Esophagus muscularis mucosa (tissue), 4 donors: Measurements from ENCODE around the gene ETV1. TPM values are rescaled to one million over a fixed set of nuclear protein-coding genes. Genes with fewer than 3 reads are reported as not detected.

Source experiments
- DNase-seq: peaks from one replicate; pipeline ENCODE4 v3.0.0-alpha.2; 2017; ENCODE audit errors: extremely low spot score
- H3K27ac ChIP-seq, 4 donors: fragments of 200-600 bp; sonication (generic); replicated peaks in 1 of 4; 1 replicate in 3 of 4; 2 replicates in 1 of 4; pipeline ENCODE4 v1.5.1; 2016 to 2019; ENCODE audit warnings: mild to moderate bottlenecking in 1 of 4
- H3K27me3 ChIP-seq, 4 donors: fragments of 200-600 bp; sonication (generic); one replicate each; pipeline versions ENCODE4 v1.5.1 to v1.6.0; 2016 to 2019
- H3K36me3 ChIP-seq, 4 donors: fragments of 200-600 bp; sonication (generic); one replicate each; pipeline ENCODE4 v1.5.1; 2016 to 2019
- H3K4me1 ChIP-seq, 4 donors: fragments of 200-600 bp; sonication (generic); one replicate each; pipeline ENCODE4 v1.5.1; 2016 to 2019
- H3K4me3 ChIP-seq, 4 donors: fragments of 200-600 bp; sonication (generic); 1 replicate in 2 of 4; 2 replicates in 2 of 4; pipeline ENCODE4 v1.5.1; 2016 to 2019; ENCODE audit warnings: mild to moderate bottlenecking in 4 of 4, moderate library complexity in 1 of 4
- H3K9me3 ChIP-seq, 4 donors: fragments of 200-600 bp; sonication (generic); 1 replicate in 3 of 4; 2 replicates in 1 of 4; pipeline ENCODE4 v1.5.1; 2016 to 2019
- EP300 ChIP-seq: sonication (generic); formaldehyde crosslinking; IDR thresholded peaks from one replicate; pipeline ENCODE4 v1.6.1; 2017; ENCODE audit warnings: antibody characterized with exemption
- POLR2A ChIP-seq: fragments of 450-650 bp; IDR thresholded peaks from one replicate; pipeline ENCODE4 v1.6.1; 2017; ENCODE audit warnings: antibody characterized with exemption, moderate library complexity, mild to moderate bottlenecking, low read depth
- POLR2AphosphoS5 ChIP-seq, 2 donors: sonication (generic); formaldehyde crosslinking; IDR thresholded peaks; one replicate each; pipeline ENCODE4 v1.6.1; 2017; ENCODE audit warnings: antibody characterized with exemption in 2 of 2
- WGBS: methylation state at CpG from one replicate; pipeline ENCODE4 v1.1.5; 2018; 5-methylcytosine and 5-hydroxymethylcytosine counted together
- intact Hi-C: fragments of 100-400 bp; cut with DNase I; formaldehyde crosslinking; loops from one replicate; pipeline ENCODE4 v1.15.1; 2023
- total RNA-seq, 4 donors: library from RNA; depleted of rRNA; stranded (reverse); fragments of >200 nt; gene quantifications; one replicate each; pipeline versions ENCODE4 v1.1.0 to v1.2.1, GENCODE V29; 2016
- TF ChIP-seq, protein P1 (sequence below), 3 experiments: fragments of 200-600 bp in 2 of 3; fragments of 450-650 bp in 1 of 3; sonication (generic) in 2 of 3; IDR thresholded peaks; one replicate each; pipeline ENCODE4 v1.5.1; 2017 to 2019; ENCODE audit warnings: antibody characterized with exemption in 3 of 3, mild to moderate bottlenecking in 2 of 3, moderate library complexity in 1 of 3

ETV1 gene
- total RNA-seq, 4 donors from 2014 or later = 7.1 to 16.5 (median 14.1) TPM

DNA sequence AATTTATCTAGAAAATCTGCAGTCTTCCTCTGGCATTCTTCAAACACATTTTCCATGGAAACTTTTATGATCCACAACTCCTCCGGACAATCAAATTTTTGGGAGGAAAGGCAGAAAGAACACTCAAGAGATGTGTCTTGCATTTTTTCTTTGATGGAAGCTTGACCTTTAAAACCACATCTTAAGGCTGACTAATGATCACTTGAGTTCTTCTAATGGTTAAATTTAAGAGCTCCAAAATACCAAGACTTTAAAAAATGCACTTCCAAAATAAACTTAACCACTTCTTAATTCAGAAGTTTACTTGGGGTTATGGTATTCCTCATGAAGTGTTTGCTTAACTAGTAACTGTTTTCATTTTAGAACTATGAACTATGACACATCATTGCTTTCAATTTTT lies 43.3 kb downstream of the ETV1 start:
- WGBS = 19% methylated on average over 1 of the region's 1 CpG
- Histone ChIP-seq H3K4me1 (no peaks in the 10 kb centered on the region), H3K4me3 (no peak overlapping the region), H3K9me3 (no peaks in the 10 kb centered on the region), H3K27ac (no peak overlapping the region), H3K36me3 (no peaks in the 10 kb centered on the region), H3K27me3 (no peaks in the 10 kb centered on the region)
- intact Hi-C loops = no loop called here
- DNase-seq = no peak
- TF ChIP-seq POLR2A (no peak), POLR2AphosphoS5 (IDR thresholded peaks at IDR 0.05) (no peak), EP300 (no peak)
- TF ChIP-seq, protein P1, sequence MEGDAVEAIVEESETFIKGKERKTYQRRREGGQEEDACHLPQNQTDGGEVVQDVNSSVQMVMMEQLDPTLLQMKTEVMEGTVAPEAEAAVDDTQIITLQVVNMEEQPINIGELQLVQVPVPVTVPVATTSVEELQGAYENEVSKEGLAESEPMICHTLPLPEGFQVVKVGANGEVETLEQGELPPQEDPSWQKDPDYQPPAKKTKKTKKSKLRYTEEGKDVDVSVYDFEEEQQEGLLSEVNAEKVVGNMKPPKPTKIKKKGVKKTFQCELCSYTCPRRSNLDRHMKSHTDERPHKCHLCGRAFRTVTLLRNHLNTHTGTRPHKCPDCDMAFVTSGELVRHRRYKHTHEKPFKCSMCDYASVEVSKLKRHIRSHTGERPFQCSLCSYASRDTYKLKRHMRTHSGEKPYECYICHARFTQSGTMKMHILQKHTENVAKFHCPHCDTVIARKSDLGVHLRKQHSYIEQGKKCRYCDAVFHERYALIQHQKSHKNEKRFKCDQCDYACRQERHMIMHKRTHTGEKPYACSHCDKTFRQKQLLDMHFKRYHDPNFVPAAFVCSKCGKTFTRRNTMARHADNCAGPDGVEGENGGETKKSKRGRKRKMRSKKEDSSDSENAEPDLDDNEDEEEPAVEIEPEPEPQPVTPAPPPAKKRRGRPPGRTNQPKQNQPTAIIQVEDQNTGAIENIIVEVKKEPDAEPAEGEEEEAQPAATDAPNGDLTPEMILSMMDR (IDR thresholded peaks at IDR 0.05) = no peak

DNA sequence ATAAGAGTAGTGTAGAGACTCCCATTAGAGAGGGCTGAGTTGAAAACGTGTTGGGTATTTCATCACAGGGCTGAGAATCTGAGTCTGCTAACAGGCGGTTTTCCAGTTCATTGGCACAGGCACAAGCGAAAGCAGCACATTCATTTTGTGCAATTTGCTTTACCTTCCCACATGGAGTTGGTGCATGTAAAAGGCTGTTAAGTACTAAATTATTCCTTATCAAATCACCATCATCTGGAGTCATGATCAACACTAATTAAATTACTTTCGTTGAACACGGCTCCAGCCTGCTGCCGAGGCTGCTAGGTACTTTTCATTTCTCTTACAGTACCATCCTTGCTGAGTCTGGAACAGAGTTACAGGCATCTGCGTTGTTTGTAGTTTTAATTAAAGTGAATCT lies 43.8 kb downstream of the ETV1 start:
- Histone ChIP-seq H3K36me3 (no peaks in the 10 kb centered on the region), H3K9me3 (no peaks in the 10 kb centered on the region), H3K27me3 (no peaks in the 10 kb centered on the region), H3K27ac (no peak overlapping the region), H3K4me1 (no peaks in the 10 kb centered on the region), H3K4me3 (no peak overlapping the region)
- 82% methylated on average over 7 of the region's 7 CpGs for WGBS
- DNase-seq = no peak
- TF ChIP-seq EP300 = no peak
- no peak for TF ChIP-seq POLR2AphosphoS5 (IDR thresholded peaks at IDR 0.05)
- TF ChIP-seq POLR2A = no peak
- TF ChIP-seq, protein P1 (IDR thresholded peaks at IDR 0.05) = no peak
- intact Hi-C loops = no loop called here

DNA sequence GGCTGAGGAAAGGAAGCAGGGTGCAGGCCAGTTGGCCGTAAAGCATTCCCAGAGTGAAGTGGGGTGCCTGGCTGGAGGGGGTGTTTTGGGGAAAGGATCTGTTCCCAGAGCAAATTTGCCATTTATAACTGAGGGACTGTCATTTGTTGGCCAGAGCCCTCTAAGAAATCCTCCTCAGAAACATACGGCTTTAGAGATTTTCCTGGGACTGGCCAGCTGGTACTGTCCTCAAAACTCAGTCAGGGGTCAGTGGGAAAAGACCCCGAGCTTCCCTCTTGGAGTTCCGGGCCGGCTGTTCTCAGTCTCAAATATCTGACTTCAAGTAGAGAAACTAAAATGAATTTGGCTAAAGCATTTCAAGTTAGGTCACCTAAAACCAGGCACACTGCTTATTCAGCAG lies 55.9 kb downstream of the ETV1 start:
- TF ChIP-seq EP300 (no peak), POLR2A (no peak), POLR2AphosphoS5 (IDR thresholded peaks at IDR 0.05) (no peak)
- TF ChIP-seq, protein P1 (IDR thresholded peaks at IDR 0.05) = no peak
- Histone ChIP-seq H3K36me3 (peaks cover 0 to 36% (median 2%) of the 10 kb centered on the region in 4 donors), H3K27ac (peak overlapping the region; percentile 9 to 58 (median 42)), H3K4me1 (peaks cover 0 to 27% (median 23%) of the 10 kb centered on the region in 4 donors), H3K27me3 (no peaks in the 10 kb centered on the region), H3K4me3 (no peak overlapping the region), H3K9me3 (no peaks in the 10 kb centered on the region)
- 51% methylated on average over 5 of the region's 5 CpGs for WGBS
- intact Hi-C loops = no loop called here
- DNase-seq = no peak

DNA sequence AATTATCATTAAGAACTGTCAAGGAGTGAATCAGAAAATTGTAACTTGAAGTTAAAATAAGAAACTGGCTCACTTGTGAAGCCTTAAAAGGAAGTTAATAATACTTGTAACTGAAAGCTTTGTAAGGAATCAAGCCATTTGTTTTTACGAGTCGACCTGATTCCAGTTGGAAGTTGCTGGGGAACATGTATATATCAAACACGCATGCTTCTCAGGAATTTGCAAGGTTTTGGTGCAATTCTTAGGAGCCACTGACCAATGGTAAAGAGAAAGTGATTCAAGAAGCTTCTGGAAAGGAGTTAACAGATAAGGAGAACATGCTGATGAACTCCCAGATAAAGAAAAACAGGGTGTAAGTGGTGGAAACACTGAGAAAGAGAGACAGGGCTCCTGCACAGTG lies 56.4 kb downstream of the ETV1 start:
- Histone ChIP-seq H3K4me1 (peaks cover 0 to 27% (median 23%) of the 10 kb centered on the region in 4 donors), H3K4me3 (no peak overlapping the region), H3K9me3 (no peaks in the 10 kb centered on the region), H3K27me3 (no peaks in the 10 kb centered on the region), H3K36me3 (peaks cover 0 to 38% (median 2%) of the 10 kb centered on the region in 4 donors), H3K27ac (peak overlapping the region; percentile 9 to 58 (median 42))
- DNase-seq = no peak
- intact Hi-C loops = no loop called here
- WGBS = 38% methylated on average over 3 of the region's 3 CpGs
- TF ChIP-seq POLR2AphosphoS5 (IDR thresholded peaks at IDR 0.05) (no peak), POLR2A (no peak), EP300 (no peak)
- TF ChIP-seq, protein P1 (IDR thresholded peaks at IDR 0.05) = no peak

DNA sequence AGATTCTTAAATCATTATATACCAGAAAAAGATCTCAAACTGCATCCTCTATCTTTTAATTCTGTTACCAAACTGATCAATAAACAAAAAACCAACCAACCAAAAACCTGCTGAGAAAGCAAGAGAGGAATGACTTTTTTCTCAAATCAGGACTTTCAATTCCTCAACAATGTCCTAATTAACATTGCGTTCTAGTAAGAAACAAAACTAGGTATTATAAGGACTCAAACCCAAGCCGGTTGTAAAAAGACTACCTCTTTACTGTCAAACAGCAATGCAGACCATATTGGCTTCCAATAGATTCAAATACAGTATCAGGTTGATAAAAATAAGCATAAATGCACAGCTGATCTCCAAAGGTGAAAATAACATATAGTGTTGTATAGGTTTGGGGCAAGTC lies 57.3 kb downstream of the ETV1 start:
- Histone ChIP-seq H3K36me3 (peaks cover 0 to 41% (median 2%) of the 10 kb centered on the region in 4 donors), H3K4me1 (peaks cover 0 to 27% (median 23%) of the 10 kb centered on the region in 4 donors), H3K27ac (peak overlapping the region in 1 of 4 donors; percentile 4), H3K4me3 (no peak overlapping the region), H3K27me3 (no peaks in the 10 kb centered on the region), H3K9me3 (no peaks in the 10 kb centered on the region)
- TF ChIP-seq POLR2AphosphoS5 (IDR thresholded peaks at IDR 0.05) (no peak), POLR2A (no peak), EP300 (no peak)
- TF ChIP-seq, protein P1 (IDR thresholded peaks at IDR 0.05) = no peak
- intact Hi-C loops = no loop called here
- DNase-seq = no peak
- WGBS = 97% methylated on average over 2 of the region's 2 CpGs
